Fibroblast of skin of right biceps (primary cell): ENCODE data around the gene UGGT1.
"Not testable (repeated sequence)": the region's sequence is repeated elsewhere in the genome, so short reads cannot be mapped to it uniquely, and the experiment has no call there.

Experiments
- DNase-seq: peaks from one replicate; pipeline ENCODE4 v3.0.0-alpha.2; 2013

The UGGT1 gene

DNA sequence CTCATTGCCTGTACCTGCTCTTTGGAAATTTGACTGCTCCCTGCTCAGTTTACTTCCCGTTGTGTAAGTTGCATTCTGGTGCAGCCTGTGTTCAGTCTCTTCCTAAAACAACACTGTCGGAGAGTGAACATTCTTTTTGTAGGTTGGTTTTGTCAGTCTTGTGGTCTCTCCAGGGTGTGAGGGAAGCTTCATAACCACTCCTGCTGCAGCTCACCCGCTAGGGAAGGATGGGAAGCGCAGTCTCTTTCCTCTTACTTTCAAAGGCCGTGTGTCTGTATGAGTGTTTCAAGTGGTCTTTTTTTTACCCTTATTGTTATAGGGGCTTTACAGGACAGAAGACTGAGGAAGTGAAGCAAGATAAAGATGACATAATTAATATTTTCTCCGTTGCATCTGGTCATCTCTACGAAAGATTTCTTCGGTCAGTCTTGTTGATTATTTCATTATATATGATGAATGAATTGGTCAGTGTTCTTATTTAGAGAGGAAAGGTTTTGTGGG is 87.2 kb downstream of the UGGT1 start:
- no peak for DNase-seq

DNA sequence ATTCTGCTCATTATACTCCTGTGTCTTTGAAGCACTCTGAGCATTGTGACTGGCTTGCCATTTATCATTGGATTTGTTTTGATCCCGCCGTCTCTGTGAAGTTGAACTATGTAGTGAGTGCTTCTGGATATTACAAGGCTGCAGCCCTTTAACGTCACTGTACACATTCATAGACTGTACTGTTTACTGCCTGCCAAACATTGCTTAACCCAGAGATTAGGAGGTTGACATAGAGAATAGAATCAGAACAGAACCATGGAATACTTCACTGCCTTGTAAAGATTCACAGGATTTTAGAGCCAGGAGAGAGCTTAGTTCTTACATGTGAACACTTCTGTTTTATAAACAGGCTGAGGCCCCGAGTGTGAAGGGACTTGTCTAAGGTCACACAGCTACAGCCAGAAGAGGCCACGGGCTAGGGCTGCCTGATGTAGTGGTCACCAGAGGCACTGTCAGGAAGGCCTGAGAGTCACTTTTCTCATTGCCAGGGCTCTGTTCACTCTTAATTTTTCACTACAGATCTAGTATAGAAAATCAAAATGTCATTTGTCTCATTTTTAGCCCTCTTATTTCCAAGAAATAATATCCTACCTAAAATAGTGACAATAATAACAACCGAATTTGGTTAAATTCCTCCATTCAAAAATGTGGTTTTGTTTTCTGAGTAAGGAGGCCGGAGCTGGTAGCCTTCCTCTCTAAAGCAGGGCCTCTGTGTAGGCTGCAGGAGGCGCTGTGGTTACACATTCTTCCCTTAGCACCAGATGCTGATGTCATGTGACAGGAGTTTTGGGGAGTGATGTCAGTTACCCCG is 87.9 kb downstream of the UGGT1 start:
- DNase-seq: peak; percentile 61

DNA sequence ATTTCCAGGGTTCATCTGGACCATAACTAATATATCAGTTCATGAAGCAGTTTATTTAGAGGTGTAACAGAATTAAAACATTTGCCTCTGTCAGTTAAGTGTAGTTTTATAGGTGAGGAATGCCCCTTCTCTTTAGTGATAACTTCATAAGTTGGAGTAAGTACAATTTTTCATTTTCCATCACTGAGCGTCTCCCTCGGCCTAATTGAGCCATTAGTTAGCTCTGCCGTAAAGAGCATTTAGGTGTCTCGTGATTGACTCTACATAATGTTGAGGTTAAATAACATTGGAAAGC is 88.4 kb downstream of the UGGT1 start:
- no peak for DNase-seq

DNA sequence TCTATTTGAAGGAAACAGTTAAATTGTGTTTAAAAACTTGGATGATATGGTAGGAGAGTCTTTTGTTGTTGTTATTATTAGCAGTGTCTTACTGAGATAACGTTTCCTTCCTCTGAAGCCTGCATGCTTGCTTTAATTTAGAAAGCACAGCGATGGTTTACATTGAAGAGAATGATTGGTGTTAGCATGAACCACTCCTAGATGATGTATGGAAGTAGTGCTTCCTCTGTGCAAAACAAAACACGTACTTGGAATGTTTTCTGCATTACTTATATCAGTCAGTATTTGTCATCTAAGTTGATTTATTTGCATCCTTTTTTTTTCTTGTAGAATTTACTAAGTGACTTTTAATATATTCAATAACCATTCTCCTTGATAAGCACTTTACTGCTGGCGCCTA is 89.0 kb downstream of the UGGT1 start:
- peak; percentile 31 for DNase-seq

DNA sequence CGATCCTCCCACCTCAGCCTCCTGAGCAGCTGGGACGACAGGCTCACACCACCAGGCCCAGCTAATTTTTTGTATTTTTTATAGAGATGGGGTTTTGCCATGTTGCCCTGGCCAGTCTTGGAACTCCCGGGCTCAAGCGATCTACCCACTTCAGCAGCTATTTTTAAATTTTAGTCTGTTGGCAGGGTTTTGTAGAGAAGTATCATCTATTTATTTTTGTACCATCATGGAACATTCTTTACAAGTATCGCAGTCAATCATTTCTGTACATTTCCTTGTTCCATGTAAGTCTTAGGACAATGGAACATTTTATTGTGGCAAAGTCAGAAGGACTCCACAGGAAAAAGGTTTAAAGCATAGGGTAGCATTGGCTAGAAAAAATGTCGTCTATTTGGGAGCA is 94.6 kb downstream of the UGGT1 start:
- no peak for DNase-seq

DNA sequence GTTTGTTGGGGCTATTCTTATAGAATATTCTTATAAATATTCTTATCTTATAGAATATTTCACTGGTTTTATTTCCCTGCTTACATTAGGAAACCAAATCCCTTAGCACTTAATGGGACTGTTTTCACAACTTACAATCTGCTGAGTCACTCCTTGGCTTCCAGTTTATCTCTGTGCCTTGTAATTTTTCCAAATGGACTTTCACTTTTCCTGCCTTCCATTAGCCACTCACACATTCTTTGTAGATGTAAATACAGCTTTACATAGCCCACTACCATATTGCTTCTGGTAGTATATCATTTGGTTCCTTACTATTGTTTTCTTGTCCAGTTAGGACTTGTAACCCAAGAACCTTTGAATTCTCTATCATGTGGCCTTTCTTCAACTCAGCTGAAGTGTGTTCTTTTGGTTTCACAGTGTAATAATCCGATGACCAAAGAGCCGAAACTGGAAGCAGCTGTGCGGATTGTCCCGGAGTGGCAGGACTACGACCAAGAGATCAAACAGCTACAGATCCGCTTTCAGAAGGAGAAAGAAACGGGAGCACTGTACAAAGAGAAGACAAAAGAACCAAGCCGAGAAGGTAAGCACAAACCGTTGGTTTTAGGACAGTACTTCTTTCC is 96.1 kb downstream of the UGGT1 start:
- DNase-seq: peak; percentile 72

DNA sequence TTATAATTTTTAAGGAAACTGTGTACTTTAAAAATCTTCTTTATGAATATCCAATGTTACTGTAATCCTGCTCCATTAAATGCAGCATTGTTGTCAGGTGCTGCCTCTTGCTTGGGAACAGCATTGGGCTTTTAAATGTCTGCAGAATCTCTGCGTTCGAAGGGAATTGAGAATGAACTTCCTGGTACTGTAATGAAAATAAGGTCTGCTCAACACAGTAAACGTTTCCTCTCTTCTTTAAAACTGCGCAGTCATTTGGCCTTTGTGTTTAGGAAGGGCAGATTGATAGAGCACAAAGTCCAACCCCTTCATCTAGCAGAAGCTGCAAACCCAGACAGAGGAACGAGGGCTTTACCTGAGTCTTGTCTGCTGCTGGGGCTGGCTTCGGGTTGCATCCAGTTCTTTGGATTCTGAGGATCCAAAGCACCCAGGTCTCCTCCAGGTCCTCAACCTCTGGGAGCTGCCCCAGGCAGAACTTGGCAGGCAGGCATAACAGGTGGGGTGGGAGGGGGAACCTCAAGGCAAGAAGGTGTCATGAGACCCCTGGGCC is 104.5 kb downstream of the UGGT1 start:
- DNase-seq: no peak

DNA sequence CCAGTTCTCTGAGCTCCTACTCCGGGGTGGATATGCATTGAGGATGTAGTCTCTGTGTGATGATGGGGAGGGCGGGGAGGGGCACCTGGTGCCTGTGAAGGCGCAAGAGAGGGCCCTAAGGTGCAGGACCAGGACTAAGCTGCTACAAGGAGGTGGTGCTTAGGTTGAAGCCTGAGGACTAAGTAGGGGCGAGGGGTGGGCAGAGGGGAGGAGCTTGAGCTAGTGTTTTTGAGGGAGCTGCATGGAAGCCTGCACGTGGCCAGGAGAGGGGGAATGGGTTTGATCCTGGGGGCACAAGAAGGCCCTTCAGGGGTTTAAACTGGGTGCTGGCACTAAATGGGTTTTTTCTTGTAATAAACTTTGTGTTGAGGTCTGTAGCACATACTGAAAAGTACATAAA is 105.0 kb downstream of the UGGT1 start:
- DNase-seq: no peak

DNA sequence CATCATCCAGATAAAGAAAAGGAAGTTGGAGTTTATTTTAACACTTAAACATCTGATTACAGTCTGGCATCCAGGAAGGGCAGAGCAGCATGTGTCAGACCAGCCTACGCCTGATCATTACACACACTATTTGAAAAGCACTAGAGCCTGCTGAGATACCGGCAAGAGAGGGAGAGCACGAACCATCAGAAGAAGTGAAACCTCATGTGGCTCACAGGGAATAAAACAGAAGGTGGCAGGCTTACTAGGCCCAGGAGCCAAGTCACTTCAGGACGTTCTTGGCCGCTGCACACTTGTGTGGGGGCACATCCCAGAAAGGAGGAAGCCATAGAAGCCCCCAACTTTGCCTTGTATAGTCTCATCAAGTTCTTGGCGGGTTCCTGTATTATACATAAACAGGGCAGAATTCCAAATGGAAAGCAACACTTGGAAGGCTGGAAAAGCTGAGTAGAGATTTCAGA is 105.5 kb downstream of the UGGT1 start:
- no peak for DNase-seq

DNA sequence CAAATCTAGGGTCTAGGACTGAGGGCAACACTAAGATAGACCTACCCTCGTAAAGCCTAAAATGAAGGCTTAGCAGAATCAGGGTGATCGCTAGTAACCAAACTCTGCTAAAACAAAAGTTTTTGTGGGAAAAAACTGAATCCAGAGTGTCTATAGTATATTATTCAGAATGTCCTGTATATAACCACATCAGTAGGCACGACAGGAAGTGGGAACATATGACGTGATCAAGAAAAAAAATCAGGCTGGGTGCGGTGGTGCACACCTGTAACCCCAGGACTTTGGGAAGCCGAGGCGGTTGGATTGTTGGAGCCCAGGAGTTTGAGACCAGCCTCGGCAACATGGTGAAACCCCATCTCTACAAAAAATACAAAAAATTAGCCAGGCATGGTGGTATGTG is 106.1 kb downstream of the UGGT1 start:
- DNase-seq: no peak

DNA sequence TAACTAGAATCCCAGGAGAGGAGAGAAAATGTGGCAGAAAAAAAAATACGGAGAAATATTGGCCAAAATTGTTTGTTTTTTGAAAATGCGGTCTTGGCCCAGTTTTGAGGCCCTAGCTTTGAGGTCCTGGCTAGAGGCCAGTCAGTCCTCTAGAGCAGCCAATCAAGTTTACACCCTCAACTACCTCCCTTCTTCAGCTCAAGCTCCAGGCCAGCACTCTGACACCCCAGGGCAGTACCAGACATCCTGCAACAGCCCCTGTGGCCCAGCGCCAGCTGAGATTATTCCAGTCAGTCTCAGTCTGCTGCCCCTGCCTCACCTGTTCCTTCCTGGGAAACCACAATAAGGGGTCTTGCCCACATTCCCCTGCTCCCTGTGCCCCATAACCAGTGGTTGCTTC is 107.7 kb downstream of the UGGT1 start:
- no peak for DNase-seq

DNA sequence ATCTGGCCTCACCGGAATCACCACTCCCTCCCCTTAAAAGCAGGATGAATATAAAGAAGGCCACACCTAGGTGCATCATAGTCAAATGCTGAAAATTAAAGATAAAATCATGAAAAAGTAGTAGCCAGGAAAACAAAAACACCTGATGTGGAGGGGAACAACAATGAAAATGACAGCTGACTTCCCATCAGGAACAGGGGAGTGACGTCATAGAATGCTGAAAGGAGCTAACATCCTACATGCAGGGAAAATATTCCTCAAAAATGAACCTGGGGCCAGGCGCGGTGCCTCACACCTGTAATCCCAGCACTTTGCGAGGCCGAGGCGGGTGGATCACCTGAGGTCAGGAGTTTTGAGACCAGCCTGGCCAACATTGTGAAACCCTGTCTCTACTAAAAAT is 108.1 kb downstream of the UGGT1 start:
- no peak for DNase-seq

DNA sequence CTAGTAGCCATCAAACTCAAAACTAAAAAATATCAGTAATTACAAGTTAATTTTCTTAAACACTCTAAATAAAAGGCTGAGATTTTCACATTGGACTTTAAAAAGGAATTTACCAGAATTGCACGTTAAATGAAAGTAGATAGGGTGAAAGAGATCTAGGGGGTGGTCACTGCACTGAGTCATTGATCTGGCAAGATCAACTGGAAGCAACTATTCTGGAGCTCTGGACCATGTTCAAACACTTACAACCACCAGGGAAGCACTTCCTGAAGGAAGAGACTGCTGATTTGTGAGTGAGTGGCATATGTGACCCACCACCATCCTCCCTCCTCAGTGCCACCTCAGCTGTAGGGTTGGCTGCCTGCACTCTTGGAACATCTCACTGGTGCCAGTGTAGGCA is 111.8 kb downstream of the UGGT1 start:
- no peak for DNase-seq

DNA sequence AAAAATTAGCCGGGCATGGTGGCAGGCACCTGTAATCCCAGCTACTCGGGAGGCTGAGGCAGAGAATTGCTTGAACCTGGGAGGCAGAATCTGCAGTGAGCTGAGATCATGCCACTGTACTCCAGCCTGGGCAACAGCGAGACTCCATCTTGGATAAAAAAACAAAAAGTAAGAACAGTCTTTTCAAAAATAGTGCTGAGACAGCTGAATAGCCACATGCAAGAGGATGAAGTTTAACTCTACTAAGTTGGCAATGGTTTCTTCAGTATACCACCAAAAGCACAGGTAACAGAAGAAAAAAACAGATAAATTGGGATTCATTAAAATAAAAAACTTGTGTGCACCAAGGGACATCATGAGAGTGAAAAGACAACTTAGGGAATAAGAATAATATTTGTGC is 115.2 kb downstream of the UGGT1 start:
- no peak for DNase-seq

DNA sequence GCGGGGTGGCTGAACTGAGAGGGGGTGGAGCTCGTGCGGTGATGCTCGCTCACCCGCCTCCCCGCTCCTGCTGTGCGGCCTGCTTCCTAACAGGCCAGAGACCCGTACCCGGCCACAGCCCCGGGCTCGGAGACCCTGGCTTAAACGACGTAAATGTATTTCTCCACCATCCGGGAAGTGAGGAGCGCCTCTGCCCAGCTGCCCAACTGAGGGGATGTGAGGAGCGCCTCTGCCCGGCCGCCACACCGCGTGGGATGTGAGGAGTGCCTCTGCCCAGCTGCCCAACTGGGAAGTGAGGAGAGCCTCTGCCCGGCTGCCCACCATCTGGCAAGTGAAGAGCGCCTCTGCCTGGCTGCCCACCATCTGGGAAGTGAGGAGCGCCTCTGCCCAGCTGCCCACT is 117.0 kb downstream of the UGGT1 start:
- no peak for DNase-seq

DNA sequence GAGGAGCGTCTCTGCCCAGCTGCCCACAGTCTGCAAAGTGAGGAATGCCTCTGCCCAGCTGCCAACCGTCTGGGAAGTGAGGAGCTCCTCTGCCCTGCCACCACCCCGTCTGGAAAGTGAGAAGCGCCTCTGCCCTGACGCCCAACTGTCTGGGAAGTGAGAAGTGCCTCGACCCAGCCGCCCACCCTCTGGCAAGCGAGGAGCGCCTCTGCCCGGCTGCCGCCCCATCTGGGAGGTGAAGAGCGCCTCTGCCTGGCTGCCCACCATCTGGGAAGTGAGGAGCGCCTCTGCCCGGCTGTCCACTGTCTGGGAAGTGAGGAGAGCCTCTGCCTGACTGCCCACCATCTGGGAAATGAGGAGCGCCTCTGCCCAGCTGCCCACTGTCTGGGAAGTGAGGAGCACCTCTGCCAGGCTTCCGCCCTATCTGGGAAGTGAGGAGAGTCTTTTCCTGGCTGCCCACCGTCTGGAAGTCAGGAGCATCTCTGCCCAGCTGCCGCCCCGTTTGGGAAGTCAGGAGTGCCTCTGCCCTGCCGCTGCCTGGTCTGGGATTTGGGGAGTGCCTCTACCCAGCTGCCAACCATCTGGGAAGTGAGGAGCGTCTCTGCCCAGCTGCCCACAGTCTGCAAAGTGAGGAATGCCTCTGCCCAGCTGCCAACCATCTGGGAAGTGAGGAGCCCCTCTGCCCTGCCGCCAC is 117.8 kb downstream of the UGGT1 start:
- DNase-seq: not testable (repeated sequence)

DNA sequence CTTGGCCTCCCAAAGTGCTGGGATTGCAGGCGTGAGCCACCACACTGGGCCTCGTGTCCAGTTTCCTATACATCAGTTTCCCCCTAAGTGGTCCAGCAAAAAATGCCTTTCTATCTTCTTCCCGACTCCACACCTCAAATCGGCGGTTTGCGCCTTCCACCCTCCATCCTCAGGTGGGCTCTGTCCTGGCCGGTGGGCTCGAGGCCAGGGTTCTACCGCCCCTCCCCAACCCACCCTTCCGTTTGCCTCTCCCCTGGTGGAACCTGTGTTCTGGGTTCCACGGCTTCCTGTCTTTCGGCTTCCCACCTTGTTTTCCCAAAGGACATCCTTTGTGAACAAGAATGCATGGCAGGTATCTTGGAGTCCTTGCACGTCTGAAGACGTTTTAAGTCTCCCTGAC is 123.3 kb downstream of the UGGT1 start:
- no peak for DNase-seq

DNA sequence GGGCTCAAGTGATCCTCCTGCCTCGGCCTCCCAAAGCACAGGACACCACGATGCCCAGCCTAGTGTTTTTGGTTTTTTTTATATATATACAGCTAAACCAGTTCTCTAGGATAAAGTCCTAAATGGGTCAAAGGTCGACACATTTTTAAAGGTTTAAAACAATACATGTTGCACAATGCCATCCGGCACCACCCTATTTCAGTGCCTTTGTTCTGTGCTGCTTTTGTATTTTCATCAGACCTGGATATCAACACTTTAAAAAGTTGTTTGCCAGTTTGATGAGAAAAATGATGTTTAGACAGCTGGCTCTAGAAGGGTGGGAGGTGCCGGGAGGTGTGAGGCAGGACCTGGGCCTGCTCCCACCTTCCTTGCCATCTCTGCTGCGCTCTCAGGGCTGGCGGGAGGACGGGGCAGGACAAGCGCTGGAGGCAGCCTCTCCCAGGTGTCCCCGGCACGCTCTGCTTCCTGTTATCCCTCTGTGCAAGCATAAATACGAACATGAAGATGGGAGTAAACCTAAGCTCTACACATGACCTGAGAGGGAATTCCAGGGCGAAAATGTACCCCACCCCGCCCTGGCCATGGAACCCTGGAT is 124.0 kb downstream of the UGGT1 start:
- no peak for DNase-seq

DNA sequence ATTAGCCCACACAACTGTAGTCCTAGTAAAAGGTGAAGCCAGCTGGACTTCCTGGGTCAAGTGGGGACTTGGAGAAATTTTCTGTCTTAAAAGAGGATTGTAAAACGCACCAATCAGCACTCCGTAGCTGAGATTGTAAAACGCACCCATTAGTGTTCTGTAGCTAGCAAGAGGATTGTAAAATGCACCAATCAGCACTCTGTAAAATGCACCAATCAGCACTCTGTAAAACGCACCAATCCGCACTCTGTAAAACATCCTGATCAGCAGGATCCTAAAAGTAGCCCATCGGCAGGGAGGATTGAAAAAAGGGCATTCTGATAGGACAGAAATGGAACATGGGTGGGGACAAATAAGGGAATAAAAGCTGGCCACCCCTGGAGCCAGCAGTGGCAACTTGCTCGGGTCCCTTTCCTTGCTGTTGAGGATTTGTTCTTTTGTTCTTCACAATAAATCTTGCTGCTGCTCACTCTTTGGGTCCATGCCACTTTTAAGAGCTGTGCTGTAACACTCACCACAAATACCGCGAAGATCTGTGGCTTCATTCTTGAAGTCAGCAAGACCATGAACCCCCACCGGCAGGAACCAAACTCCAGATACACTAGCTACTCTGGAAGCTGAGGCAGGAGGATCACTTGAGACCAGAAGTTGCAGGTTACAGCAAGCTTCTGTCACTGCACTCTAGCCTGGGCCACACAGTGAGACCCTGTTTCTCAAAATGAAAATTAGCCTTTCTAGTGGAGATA is 125.1 kb downstream of the UGGT1 start:
- peak; percentile 8 for DNase-seq

DNA sequence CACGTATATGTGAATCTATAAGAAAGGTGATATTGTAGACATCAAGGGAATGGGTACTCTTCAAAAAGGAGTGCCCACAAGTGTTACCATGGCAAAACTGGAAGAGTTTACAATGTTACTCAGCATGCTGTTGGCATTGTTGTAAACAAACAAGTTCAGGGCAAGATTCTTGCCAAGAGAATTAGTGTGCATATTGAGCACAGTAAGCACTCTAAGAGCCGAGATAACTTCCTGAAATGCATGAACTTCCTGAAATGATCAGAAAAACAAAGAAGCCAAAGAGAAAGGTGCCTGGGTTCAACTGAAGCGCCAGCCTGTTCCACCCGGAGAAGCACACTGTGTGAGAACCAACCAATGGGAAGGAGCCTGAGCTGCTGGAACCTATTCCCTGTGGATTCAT is 126.7 kb downstream of the UGGT1 start:
- DNase-seq: no peak

DNA sequence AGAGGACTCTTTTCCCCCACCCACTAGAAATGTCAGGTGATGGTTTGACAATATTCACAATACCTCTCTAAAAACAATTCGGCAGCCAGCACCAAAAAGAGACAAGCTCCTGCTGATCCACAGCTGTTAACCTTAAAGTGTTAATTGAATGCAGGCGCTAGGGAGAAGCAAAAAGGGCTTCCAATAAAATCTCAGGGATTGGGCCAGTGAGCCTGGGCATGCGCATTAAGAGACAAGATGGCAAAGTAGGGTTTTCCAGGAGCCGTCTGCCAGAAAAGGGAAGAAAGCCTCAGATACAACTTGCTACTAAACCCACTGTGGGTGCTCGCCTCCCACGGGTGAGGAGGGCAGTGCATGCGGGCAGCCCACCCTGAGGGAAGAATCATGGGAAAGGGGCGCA is 128.9 kb downstream of the UGGT1 start:
- DNase-seq: no peak

DNA sequence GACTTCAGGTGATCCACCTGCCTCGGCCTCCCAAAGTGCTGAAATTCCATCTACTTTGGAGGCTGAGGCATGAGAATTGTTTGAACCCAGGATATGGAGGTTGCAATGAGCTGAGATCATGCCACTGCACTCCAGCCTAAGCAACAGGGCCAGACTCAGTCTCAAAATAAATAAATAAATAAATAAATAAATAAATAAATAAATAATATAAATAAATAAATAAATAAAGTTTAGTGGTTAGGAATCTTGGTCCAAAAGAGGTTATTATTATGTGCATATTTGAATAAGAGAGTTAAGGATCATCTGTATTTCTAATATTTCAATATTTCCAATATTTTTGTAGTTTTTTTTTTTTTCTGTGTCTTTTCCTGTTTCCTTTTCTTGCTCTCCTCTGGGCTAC is 136.9 kb downstream of the UGGT1 start:
- no peak for DNase-seq

DNA sequence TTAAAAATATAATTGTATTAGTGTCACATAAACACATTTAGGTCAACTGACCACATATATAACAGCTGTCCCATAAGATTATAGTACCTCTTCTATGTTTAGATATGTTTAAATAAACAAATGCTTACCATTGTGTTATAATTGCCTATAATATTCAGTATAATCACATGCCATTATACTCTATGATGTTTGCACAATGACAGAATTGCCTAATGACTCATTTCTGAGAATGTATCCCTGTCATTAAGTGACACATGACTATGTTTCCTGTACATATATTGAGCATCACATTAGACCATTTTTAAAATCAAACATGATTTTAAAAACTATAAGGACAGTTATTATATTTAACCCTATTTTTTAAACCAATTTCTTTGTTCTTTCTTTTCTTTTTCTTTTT is 137.9 kb downstream of the UGGT1 start:
- DNase-seq: peak; percentile 25
